Loucy (cell line): ENCODE results near the gene PNPLA1.

Source experiments
- EZH2phosphoT487 ChIP-seq: fragments of 200-600 bp; IDR thresholded peaks from 2 replicates; pipeline ENCODE4 v1.6.1; 2018; ENCODE audit warnings: antibody characterized with exemption, mild to moderate bottlenecking, moderate library complexity, borderline replicate concordance
- TF ChIP-seq, protein P1 (sequence below): fragments of 200-600 bp; sonication (generic); conservative IDR thresholded peaks from 2 replicates; pipeline ENCODE4 v1.5.1; 2014; ENCODE audit warnings: mild to moderate bottlenecking, antibody characterized with exemption, low read length

GRCh38 chr6:36313649-36313936 lies 43.7 kb downstream of the PNPLA1 start:
- TF ChIP-seq, protein P1, sequence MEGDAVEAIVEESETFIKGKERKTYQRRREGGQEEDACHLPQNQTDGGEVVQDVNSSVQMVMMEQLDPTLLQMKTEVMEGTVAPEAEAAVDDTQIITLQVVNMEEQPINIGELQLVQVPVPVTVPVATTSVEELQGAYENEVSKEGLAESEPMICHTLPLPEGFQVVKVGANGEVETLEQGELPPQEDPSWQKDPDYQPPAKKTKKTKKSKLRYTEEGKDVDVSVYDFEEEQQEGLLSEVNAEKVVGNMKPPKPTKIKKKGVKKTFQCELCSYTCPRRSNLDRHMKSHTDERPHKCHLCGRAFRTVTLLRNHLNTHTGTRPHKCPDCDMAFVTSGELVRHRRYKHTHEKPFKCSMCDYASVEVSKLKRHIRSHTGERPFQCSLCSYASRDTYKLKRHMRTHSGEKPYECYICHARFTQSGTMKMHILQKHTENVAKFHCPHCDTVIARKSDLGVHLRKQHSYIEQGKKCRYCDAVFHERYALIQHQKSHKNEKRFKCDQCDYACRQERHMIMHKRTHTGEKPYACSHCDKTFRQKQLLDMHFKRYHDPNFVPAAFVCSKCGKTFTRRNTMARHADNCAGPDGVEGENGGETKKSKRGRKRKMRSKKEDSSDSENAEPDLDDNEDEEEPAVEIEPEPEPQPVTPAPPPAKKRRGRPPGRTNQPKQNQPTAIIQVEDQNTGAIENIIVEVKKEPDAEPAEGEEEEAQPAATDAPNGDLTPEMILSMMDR, result no peak
- TF ChIP-seq EZH2phosphoT487, result no peak
